ENCODE results near the gene FLNC.
A peak's percentile ranks its signal among the peaks of the same experiment; 100 is the strongest.

The FLNC gene, protein sequence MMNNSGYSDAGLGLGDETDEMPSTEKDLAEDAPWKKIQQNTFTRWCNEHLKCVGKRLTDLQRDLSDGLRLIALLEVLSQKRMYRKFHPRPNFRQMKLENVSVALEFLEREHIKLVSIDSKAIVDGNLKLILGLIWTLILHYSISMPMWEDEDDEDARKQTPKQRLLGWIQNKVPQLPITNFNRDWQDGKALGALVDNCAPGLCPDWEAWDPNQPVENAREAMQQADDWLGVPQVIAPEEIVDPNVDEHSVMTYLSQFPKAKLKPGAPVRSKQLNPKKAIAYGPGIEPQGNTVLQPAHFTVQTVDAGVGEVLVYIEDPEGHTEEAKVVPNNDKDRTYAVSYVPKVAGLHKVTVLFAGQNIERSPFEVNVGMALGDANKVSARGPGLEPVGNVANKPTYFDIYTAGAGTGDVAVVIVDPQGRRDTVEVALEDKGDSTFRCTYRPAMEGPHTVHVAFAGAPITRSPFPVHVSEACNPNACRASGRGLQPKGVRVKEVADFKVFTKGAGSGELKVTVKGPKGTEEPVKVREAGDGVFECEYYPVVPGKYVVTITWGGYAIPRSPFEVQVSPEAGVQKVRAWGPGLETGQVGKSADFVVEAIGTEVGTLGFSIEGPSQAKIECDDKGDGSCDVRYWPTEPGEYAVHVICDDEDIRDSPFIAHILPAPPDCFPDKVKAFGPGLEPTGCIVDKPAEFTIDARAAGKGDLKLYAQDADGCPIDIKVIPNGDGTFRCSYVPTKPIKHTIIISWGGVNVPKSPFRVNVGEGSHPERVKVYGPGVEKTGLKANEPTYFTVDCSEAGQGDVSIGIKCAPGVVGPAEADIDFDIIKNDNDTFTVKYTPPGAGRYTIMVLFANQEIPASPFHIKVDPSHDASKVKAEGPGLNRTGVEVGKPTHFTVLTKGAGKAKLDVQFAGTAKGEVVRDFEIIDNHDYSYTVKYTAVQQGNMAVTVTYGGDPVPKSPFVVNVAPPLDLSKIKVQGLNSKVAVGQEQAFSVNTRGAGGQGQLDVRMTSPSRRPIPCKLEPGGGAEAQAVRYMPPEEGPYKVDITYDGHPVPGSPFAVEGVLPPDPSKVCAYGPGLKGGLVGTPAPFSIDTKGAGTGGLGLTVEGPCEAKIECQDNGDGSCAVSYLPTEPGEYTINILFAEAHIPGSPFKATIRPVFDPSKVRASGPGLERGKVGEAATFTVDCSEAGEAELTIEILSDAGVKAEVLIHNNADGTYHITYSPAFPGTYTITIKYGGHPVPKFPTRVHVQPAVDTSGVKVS (N-terminal part only)

DNA sequence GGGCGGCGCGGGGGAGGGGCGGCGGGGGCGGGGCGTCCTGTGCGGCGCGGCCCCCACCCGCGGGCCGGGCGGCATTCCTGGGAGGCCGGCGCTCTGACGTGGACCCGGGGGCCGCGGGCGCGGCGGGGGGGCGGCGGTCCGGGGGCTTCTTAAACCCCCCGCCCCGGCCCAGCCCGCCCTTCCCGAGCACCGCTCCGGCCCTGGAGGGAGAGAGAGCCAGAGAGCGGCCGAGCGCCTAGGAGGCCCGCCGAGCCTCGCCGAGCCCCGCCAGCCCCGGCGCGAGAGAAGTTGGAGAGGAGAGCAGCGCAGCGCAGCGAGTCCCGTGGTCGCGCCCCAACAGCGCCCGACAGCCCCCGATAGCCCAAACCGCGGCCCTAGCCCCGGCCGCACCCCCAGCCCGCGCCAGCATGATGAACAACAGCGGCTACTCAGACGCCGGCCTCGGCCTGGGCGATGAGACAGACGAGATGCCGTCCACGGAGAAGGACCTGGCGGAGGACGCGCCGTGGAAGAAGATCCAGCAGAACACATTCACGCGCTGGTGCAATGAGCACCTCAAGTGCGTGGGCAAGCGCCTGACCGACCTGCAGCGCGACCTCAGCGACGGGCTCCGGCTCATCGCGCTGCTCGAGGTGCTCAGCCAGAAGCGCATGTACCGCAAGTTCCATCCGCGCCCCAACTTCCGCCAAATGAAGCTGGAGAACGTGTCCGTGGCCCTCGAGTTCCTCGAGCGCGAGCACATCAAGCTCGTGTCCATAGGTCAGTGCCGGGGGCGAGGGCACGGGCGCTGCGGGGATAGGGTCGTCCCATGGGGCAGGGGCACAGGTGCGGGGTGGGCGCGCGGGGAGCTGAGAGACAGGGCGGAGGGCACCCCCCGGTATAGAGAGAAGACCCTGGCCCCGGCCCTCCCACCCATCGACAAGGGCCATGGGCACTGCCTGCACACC, at the start of gene FLNC:
Gene FLNC, plus strand, starts transcription at position 176 of the 947 bp plus-strand sequence. Its CDS starts 232 bp downstream, at position 408.
- DNase-seq = peak; percentile 78

DNA sequence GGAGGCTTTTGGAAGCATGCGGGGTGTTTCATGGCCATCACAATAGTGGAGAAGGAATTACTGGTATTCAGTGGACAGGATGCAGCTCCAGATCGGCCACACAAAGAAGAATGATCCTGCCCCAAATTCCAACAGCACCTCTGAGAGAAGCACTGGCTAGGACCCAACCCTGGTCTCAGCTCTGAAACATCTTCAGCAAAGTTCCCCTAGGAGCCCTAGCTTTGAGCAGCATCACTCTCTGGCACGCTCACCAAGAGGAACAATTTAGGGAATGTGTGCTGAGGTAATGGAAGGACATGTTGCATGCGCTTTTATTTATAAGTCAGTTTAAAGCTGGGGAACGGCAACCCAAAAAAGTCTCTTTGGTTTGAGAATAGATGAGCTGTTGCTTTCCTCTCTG, 49.1 kb upstream of the FLNC start:
- peak; percentile 93 for DNase-seq

DNA sequence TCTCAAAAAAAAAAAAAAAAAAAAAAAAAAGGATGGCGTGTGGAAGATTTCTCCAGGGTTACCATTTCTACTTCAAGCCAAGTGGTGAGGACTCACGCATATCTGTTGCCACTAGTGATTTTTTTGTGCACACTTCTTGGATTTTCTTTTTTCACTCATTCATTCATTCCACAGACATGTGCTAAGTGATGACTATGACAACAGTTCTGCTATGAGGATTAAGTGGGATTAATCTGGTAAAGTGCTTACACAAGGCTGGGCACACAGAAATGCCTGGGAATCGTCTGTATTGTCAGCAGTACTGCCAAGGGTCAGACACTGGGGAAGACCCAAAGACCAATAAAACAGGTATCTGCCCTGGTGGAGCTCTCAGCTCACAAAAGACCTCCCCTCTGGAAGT, 48.4 kb upstream of the FLNC start:
- DNase-seq = no peak

DNA sequence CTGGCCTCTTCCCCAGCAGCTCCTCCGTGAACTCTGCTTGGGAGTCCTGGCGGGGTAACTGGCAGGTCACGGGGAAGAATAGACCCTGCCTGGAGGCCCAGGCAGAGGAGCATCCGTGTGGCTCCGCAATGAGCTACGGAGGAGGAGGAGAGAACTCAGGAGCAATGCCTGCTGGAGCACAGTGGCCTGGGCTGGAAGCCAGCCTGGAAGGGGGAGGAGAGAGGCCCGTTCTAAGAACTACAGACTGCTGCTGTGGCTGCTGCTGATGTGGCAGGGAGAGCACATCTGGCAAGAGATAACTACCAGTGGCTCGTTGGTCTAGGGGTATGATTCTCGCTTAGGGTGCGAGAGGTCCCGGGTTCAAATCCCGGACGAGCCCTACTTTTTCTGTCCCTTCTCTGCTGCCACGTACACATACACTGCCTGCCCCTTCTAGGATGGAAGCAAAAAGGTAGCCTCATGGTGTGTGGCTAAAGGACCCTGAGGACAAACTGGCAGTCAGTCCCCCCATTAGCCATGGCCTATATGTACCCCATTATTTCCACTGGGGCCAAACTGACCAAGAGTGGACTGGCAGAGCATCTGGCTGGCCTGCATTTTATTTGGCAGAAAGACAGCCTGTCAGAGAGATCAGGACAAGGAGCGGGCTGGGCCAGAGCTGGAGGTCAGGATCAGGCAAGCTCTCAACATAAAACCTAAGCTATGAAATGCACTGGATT, 46.9 kb upstream of the FLNC start:
- DNase-seq = peak; percentile 92

DNA sequence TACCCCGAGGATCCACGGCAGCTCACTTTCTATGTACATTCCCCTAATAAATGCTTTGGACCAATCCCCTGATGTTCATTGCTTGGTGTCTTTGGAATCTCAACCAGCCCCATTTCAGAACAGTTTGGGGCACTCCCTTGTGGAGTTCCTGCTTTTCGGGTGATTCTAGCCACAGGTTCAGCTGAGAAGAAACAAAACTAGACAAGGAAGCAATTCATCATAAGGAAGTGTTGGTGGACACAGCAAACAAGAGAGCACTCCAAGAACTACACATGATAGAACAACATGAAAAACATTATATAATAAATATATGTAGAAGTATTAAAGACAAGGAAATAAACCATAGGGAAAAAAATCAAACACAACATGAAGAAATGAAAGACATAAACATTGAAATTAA, 44.5 kb upstream of the FLNC start:
- DNase-seq = no peak

DNA sequence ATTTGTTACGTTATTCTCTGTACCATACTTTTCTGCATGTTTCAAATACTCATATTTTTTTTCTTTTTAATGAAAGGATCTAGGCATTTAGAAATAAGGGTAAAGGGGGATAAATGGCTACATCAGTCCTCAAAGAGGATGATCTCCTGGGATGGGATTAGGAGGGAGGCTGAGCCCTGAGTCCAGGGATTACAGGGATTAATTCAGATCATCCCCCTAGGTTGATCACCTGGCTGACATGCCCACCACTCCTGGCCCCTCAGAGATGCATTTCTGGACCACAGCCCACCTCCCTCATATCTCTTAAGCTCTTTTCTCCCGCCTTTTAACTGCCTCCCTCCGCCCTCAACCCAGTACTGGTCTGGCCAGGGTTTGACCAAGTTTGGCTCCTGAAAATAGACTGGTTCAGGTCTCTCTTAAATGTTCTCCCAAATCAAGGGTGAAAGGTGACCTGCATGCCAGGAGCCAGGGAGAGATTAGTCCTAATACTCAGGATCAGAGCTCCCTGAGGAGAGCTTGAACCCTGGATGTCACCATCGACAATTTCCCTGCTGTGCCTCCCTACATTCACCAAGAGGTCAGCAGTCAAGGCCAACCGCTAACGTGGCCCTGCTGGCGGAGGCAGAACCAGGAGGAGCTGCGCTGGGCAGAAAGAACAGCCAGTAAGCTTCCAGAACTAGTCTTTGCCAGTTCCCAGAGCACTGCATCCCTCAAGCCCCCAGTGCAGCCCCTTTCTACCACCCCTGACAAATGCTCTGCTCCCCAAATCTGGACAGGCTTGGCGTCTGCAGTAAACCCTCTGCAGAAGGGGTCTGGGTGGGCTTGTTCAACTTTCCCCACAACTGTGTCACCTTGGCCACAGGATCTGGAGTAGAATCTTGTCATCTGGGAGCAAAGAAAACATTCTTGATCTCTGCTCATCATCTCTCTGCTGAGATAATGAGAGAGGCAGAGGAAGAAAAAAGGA, 41.5 kb upstream of the FLNC start:
- DNase-seq = no peak

DNA sequence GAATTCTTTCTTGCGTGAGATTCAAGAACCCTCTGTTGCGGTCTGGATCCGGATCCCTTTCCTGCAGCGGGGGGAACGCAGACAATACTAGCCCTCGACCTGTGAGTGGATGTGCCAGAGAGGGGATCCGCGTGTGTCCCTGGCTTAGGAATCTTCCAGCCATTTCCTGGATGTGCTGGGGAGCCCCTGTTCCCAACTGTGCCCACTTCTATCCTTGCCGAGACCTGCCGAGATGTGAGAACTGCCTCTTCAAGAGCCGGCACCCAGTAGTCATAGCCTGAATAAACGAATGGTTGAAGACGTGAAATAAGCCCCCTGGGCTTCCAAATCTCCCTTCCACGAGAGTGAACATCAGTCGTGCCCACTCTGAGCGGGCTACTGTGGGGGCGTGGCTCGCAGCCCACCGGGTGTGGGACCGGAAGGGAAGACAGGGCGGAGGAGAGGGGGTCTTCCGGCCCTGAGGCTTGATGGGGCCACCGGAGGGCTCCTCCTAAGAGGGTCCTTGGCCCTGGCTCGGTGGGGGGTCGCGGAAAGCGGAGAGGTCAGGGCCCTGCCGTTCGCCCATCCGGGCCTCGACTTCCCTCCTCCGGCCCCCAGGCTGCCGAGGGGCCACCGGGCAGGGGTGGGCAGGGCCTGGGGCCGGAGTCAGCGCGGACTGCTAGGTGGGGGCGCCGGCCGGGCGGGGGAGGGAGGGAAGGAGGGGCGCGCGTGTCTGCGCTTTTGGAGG, 39.7 kb upstream of the FLNC start:
- DNase-seq = no peak

DNA sequence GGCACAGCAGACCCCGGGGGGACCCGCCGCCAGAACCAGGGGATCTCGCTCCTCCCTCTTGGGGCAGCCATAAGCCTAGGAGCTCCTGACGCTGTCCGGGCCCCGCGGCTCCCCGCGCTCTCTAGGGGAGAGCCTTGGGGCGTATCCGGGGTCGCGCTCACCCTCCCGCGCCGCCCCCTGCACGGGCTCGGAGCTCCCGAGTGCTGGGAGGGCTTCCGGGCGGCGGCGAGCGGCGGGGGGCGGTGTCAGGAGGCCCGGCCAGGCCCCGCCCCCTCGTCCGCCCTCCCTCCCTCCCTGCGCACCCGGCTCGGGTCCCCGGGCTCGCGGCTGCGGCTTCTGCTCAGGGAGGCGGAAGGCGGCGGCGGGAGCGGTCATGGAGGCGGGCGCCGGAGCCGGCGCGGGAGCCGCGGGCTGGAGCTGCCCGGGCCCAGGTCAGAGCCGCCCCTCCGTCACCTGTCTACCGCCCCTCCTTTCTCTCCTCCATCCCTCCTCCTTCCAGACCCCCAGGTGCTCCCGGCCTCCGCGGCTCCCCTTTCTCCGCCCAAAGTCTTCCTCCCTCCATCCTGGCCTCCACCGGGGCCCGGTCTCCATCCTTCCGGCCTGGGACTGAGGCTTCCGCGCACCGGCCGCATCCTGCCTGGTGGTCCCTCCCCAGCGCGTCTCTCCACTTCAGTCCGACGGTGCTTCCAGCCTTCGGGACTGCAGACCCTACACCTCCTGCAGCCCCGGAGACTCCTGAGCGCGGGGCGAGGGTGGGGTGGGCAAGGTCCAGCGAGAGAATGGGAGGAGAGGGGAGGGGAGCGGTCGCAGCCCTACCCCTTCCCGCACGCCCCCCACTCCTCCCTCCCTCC, 38.9 kb upstream of the FLNC start, which contains the start of gene CCDC136:
Gene CCDC136, plus strand, starts transcription at position 848 of the 851 bp plus-strand sequence. CDS start 444 bp downstream, outside the sequence.
- DNase-seq = peak; percentile 64

DNA sequence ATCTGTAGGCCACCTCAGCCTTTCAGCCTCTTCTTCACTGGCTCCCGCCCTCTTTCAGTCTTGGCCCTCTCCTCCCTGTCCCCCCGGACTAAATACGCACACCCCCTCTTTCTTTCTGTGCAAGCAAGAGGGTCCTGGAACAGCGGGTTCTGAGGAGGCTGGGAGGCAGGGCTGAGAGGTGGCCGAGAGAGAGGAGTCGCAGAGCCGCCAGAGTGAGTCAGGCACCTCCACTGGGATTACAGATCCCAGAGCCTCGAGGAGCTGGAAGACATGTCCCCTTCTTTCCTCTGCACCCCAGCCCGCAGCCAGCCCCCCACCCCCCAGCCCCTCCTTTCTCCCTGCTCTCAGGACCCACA, 38.3 kb upstream of the FLNC start:
- no peak for DNase-seq

DNA sequence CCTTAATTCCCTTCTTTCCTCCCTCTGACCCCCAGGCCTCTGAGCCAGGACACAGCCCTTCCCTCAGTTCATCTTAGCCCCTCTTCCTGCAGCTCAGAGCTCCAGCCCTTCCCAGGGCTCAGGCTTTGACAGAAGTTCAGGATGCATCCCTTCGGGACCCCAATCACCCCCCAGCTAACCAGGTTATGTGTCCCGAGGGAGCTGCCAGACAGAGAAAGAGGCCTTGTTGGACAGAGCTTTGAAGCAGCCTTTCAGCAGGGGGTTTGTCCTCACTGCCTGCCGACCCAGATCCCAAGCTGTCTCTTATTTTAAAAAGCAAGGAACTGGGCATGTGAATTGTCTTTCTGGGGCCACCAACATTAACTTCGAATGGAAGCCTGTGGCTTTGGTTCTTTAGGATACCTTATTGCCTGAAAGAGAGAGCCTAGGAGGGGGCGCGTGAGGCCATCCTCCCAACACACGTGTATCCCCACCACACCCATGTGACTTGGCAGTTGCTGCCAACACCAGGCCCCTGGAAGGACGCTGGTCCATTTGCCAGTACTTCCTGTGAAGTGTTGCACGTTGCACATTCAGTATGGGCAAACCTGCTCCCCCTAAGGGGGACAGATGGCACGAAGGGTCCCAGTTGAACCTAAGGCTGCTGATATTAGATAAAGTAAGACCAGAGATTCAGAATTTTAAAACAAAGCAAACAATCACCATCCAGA, 37.6 kb upstream of the FLNC start:
- no peak for DNase-seq

DNA sequence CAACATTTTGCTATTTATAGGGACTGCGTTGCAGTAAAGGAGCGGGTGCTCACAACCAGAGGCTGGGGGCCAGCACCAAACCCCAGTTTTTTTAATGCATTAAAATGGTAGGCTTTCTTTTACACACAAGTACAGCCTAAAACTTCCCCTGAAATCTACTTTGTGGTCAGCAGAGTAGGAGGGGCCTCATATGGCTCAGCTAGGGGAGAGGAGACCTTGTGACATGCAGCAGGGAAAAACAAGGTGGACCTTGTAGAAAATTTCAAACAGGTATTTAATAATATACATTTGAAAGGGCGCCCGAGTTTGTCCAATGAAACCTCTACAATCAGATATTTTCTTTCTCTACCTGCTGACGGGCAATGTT, 37.0 kb upstream of the FLNC start:
- no peak for DNase-seq

DNA sequence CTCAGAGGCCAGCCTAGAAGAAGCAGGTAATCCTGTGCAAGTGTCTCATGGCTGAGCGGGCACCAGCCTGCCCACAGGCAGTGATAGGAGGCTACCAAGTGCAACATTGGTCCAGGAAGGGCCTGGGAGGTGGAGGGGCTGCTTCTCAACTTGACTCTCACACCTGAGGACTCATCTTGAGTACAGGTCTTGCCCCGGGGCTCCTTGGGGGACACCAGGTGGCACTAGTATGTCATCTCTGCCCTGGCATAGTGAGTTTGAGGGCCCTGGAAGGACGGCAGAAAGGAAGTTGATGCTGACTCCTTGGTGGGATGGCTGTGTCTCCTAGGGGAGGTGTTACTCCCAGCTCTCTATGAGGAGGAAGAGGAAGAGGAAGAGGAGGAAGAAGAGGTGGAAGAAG, 36.2 kb upstream of the FLNC start:
- no peak for DNase-seq

DNA sequence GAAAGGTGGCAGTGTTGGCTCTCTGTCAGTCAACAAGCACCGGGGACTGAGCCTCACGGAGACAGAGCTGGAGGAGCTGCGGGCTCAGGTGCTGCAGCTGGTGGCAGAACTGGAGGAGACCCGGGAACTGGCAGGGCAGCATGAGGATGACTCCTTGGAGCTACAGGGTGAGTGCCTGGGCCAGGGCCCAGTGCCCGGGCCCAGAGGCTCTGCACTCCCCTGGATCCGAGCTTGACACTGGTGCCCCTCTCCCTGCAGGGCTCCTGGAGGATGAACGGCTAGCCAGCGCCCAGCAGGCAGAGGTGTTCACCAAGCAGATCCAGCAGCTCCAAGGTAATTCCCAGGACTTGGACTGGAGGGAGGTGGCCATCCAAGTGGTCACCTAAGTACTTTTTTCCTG, 35.8 kb upstream of the FLNC start:
- no peak for DNase-seq

DNA sequence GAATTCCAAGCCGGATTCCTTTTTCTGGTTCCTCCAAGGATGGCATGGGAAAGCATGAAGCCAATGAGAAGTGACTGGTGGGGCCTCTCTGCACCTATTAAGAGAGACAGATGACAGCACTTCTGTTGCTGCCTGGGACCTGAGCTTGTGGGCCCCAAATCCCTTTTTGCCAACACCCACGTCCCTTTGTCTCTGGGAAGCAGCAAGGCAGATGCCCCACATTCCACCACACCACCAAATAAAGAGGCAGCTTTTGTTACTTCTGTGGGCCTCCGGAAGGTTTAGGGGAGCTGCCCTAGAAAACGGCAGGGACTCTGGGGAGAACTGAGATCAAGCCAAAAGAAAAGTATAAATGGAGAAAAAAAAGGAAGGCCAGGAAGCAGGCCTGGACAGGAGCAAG, 35.1 kb upstream of the FLNC start:
- no peak for DNase-seq

DNA sequence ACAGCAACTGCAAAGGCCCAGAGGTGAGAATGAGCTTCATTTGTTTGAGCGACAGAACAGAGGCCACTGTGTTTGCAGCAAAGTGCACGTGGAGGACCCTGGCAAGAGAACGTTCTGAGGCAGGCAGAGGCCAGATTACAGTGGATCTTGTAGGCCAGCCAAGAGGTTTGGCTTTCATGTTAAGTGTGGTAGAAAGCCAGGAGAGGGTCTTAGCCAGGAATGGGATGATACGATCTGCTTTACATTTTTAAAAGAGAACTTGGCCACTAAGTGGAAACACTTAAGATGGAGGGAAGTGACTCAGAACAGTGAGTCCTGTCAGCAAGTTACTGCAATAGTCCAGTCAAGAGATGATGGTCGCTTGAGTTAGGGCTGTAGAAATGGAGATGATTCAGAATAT, 33.9 kb upstream of the FLNC start:
- peak; percentile 93 for DNase-seq

DNA sequence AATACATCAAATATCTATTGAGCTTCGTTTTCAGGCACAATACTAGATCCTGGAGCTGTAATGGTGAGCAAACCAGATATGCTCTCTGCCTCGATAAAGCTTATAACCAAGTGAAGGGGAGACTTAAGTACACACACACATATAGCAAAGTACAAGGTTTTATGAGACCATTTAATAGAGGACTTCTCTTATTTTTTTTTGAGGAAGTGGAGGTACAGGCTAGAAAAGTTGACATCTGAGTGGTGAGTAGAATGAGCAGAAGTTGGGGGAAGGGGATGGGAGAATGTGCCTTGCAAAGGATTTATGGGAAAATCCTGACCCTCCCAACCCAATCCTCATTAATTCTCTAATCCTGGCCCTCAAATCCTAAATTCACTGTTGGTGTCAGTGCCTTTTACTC, 30.8 kb upstream of the FLNC start:
- no peak for DNase-seq

DNA sequence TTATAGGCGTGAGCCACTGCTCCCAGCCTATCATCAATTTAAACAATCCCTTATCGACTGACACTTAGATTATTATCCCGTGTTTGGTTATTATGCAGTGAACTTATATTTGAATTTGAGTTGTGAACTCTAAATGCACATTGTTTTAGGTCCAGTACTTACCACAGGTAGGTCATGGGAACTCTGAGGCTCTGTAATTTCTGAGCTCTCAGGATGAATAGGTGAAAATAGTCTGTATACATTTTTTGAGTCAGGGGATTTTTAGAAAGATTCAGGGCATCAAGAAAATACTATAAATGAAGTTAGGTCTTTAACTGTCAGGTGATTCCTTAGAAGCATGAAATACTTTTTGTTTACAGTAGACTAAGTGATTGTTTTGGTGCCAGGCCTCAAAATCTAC, 29.6 kb upstream of the FLNC start:
- no peak for DNase-seq

DNA sequence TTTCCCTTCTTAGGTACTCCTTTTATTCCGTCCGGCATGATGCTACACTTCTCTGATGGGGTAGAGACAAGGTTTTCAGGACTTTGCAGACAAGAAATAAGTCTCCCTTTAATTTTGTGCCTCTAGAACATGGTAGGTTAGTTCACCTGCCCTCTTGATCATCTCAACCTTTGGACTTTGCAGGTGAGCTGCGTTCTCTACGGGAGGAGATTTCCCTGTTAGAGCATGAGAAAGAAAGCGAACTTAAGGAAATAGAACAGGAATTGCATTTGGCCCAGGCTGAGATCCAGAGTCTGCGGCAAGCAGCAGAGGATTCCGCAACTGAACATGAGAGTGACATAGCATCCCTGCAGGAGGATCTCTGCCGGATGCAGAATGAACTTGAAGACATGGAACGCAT, 29.2 kb upstream of the FLNC start:
- DNase-seq = no peak
